Nucleus accumbens (tissue), 56 donors: Measurements from ENCODE around the gene EXOC7.
"Not testable (repeated sequence)": the region's sequence is repeated elsewhere in the genome, so short reads cannot be mapped to it uniquely, and the experiment has no call there.

Experiments
- DNase-seq, 56 donors: peaks; one replicate each; lab custom pipeline; 2025; lab: John Stamatoyannopoulos, UW

The EXOC7 gene

DNA sequence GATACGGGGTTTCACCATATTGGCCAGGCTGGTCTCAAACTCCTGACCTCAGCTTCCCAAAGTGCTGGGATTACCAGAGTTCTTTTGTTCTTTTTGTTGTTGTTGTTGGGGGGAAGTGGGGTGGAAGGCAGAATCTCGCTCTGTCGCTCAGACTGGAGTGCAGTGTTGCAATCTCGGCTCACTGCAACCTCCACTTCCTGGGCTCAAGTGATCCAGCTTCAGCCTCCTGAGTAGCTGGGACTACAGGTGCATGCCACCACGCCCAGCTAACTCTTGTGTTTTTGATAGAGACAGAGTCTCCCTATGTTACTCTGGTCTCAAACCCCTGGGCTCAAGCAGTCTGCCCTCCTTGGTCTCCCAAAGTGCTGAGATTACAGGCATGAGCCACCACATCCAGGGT, 25.2 kb downstream of the EXOC7 start:
- not testable (repeated sequence) for DNase-seq

DNA sequence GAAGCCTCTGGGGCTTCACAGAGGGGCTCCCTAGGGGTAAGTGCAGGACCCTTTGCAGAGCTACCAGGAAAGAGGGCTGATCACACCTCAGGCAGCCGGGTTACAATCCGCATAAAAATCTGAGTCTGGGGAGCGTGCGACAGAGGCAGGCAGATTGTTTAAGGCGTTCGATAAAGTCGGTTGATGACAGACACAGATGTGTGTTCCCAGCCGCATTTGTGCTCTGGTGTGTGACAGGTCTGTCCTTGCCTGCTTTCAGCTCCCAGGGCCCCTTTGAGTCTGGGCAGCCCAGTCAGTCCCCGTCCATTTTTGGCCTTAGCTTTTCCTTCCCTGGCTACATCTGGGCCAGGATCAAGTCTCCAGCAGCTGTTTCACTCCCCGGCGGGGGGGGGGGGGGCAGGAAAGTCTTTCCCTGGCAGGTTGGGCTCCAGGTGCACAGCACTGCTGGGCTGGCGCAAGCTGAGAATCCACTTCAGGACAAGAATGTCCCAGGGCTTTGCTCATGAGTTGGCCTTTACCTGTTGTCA, 25.9 kb downstream of the EXOC7 start:
- no peak for DNase-seq

GRCh38 chr17:76076765-76077583, 26.6 kb downstream of the EXOC7 start:
- DNase-seq, result no peak

- no peak for DNase-seq
Observed at GRCh38 chr17:76076146-76076764, 27.3 kb downstream of the EXOC7 start.

- DNase-seq, result no peak
Observed at GRCh38 chr17:76075364-76076145, 28.0 kb downstream of the EXOC7 start.

- DNase-seq, result no peak
Observed at GRCh38 chr17:76074390-76075363, 28.9 kb downstream of the EXOC7 start, which contains the start of gene GALR2. TSS of gene GALR2 (plus strand) at chr17:76074781. CDS start at chr17:76074884, 103 bp downstream.

DNA sequence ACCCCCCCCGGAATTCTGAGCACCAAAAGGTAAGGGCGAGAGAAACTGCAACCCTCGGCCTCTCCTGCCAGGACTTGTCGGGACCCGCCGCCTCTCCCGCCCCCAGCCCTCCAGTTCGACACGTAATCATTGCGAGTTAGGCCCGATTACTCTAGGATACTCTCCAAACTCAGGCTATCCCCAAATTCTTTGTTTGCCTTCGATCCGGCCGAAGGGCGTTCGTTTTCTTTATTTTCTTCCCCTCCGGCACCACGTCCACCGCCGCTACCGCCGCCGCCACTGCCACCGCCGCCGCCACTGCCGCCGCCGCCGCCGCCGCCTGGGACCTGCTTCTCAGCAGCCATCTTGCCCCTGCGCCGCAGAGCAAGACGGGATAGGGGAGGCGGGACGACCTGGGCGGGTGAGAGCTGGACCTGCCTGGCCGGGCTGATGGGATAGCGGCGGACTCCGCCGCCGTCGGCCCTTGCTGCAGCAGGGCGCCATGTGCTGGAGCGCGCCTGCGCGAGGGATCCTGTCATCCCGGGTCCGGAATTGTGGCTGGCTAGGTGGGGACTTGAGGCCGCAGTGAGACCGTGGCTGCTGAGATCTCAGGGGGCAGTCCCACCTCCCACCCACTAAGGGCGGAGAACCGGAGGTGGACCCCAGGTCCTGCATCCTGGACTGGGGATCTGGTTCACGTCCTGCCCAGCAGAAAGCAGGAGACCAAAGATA, 31.3 kb downstream of the EXOC7 start, which contains the start of gene SRP68:
TSS of gene SRP68 (minus strand) at position 370 of the 711 bp plus-strand sequence. CDS start at position 344, 26 bp downstream.
- DNase-seq, result peak; percentile 20 to 97 (median 92)

GRCh38 chr17:76071531-76072147, 31.9 kb downstream of the EXOC7 start:
- no peak for DNase-seq

DNA sequence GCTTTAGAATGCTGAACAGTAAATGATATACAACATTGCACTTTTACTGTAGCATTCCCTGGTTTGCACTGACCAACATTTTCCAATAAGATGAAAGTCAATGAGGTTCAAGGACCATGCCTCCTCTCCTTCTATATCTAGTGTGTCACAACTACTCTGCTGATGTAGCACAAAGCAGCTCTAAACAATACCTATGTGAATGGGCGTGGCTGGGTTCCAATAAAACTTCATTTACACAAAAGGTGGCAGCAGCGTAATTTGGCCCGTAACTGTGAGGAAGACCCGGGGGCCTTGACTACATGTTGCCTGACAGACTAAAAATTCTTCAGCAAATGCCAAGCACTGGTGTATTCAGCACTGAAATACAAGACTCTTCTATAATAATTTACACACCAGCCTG, 37.8 kb downstream of the EXOC7 start:
- no peak for DNase-seq

GRCh38 chr17:76063875-76064546, 39.6 kb downstream of the EXOC7 start:
- DNase-seq, result no peak

DNA sequence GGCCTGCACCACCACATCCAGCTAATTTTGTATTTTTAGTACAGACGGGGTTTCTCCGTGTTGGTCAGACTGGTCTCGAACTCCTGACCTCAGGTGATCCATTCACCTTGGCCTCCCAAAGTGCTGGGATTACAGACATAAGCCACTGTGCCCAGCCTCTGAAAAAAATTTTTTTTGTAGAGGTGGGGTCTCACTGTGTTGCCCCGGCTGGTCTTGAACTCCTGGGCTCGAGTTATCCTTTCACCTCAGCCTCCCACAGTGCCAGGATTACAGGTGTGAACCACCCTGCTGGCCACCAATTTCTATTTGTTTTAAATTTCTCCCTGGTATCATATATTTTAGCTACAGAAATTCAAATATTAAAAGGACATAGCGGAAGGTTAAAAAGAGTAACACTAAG, 45.3 kb downstream of the EXOC7 start:
- DNase-seq, result not testable (repeated sequence)

GRCh38 chr17:76056882-76057281, 46.7 kb downstream of the EXOC7 start:
- DNase-seq, result no peak

DNA sequence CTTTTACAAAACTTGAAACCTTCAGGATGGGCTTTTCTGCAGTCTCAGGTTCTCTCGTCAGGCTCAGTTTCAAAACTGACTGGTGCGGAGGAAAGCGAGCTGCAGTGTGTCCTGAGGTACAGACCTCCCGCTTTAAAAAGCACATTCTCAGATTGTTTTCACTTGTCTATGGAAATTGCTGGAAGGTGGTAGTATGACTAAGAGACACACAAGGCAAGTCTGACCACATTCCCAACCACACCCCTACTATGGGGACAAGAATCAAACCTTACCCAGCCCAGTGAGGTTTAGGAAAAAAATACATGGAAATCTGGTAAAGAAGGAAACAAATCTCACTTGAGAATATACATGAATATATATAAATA, 49.5 kb downstream of the EXOC7 start:
- DNase-seq, result no peak

- DNase-seq, result peak in 3 of 56 donors; percentile 7 to 48 (median 7)
Observed at GRCh38 chr17:76053246-76054111, 50.1 kb downstream of the EXOC7 start.

DNA sequence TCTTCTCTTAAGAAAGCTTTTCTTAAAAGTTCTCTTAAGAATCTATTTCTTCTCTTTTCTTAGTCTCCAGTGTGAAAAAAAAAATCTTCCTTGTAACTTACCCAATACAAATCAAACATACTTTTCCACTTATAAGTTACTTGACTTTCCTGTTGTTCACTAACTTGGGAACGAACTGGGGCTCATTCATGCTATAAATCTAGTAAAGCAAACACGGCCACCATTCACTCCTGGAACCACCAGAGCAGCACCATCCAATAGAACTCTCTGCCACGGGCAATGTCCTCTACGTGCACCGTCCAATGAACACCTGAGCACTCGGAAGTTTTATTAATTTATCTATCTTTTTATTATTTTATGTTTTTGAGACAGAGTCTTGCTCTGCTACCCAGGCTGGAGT, 52.0 kb downstream of the EXOC7 start:
- no peak for DNase-seq

- DNase-seq, result no peak
Observed at GRCh38 chr17:76050538-76051467, 52.8 kb downstream of the EXOC7 start.
